Uterus (tissue), 4 donors: Measurements from ENCODE around the gene BMP10. TPM values are rescaled to one million over a fixed set of nuclear protein-coding genes. Genes with fewer than 3 reads are reported as not detected.

Source experiments
- DNase-seq, 2 donors: peaks; one replicate each; pipeline ENCODE4 v3.0.0-alpha.2; 2019 to 2020
- H3K27ac ChIP-seq, 2 donors: fragments of 200-600 bp; sonication (generic); 1 replicate in 1 of 2; 2 replicates in 1 of 2; pipeline ENCODE4 v1.5.1; 2016 to 2018
- H3K27me3 ChIP-seq, 2 donors: fragments of 200-600 bp; sonication (generic); one replicate each; pipeline ENCODE4 v1.5.1; 2018 to 2019; ENCODE audit warnings: control low read depth in 1 of 2
- H3K36me3 ChIP-seq, 2 donors: fragments of 200-600 bp; sonication (generic); one replicate each; pipeline ENCODE4 v1.5.1; 2019; ENCODE audit warnings: control low read depth in 1 of 2
- H3K4me1 ChIP-seq, 2 donors: fragments of 200-600 bp; sonication (generic); one replicate each; pipeline ENCODE4 v1.5.1; 2018 to 2019; ENCODE audit warnings: control low read depth in 1 of 2
- H3K4me3 ChIP-seq, 2 donors: fragments of 200-600 bp; sonication (generic); 1 replicate in 1 of 2; 2 replicates in 1 of 2; pipeline ENCODE4 v1.5.1; 2018 to 2019; ENCODE audit warnings: mild to moderate bottlenecking in 1 of 2
- H3K9me3 ChIP-seq, 2 donors: fragments of 200-600 bp; sonication (generic); one replicate each; pipeline ENCODE4 v1.5.1; 2019; ENCODE audit warnings: control low read depth in 1 of 2
- CTCF ChIP-seq, 4 experiments: fragments of 200-600 bp in 2 of 4; fragments of 450-650 bp in 2 of 4; sonication (generic) in 2 of 4; IDR thresholded peaks; one replicate each; pipeline ENCODE4 v1.5.1; 2016 to 2019; ENCODE audit warnings: antibody characterized with exemption in 4 of 4, mild to moderate bottlenecking in 2 of 4, moderate library complexity in 1 of 4
- POLR2A ChIP-seq, 2 donors: fragments of 450-650 bp; IDR thresholded peaks; one replicate each; pipeline ENCODE4 v1.6.1; 2016; ENCODE audit warnings: antibody characterized with exemption in 2 of 2, mild to moderate bottlenecking in 1 of 2, moderate library complexity in 1 of 2
- intact Hi-C: fragments of 100-400 bp; cut with DNase I; formaldehyde crosslinking; loops from one replicate; pipeline ENCODE4 v1.15.1; 2023; ENCODE audit warnings: low total_unique reads
- total RNA-seq, 4 donors: library from RNA; depleted of rRNA in 3 of 4; stranded (reverse); fragments of >200 nt in 3 of 4; gene quantifications; one replicate each; pipeline versions ENCODE4 v1.1.0 to v1.2.4, GENCODE V29; 2014 to 2023
- donor health status: DM: yes; HTN: yes; CAD: no.

Gene BMP10
- not detected for total RNA-seq

- Histone ChIP-seq H3K27ac (no peak within 1 kb of the TSS), H3K9me3 (no peaks in the 10 kb centered on the region), H3K4me1 (no peaks in the 10 kb centered on the region), H3K4me3 (no peak within 1 kb of the TSS), H3K36me3 (no peaks in the 10 kb centered on the region), H3K27me3 (no peaks in the 10 kb centered on the region)
- no peak for DNase-seq
- TF ChIP-seq POLR2A (IDR thresholded peaks at IDR 0.05) (no peak), CTCF (IDR thresholded peaks at IDR 0.05) (no peak)
- intact Hi-C loops, result no loop called here
These were observed at the start of gene BMP10 for GRCh38 chr2:68871159-68871764. Gene BMP10 (minus strand): TSS chr2:68871397. CDS start chr2:68871358, 39 bp downstream.

DNA sequence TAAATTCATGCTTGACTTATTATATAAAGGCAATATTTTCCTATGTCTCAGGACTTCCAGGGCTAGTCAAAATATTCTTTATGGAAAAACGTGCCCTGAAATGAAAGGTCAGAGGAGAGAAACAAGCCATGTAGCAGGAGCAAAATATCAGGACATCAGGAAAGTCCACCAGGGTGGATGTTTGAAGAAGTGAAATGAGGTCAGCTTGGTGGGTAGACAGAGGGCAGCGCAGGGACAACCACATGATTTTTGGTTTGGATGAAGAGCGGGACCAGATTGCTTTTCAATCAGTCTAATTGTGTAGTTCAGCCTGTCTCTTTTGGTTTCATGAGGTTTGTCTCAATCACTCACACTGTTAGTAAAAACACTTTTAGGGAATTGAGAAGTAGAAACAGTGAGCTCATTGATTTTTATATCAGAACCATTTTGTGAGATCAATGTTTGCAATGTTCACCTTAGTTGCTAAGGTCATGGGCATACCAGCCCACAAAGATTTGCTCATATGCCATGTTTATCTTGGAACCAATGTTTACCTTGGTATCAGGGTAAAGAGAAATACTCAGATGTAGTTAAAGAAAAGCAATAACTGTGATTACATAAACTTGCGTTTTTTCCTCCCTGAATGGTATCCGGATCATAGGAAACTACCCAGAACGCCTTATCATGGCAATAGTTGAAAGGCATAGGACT is 49.4 kb upstream of the BMP10 start:
- TF ChIP-seq POLR2A (IDR thresholded peaks at IDR 0.05) (no peak), CTCF (IDR thresholded peaks at IDR 0.05) (no peak)
- DNase-seq, result no peak
- Histone ChIP-seq H3K27ac (no peak overlapping the region), H3K4me1 (no peaks in the 10 kb centered on the region), H3K36me3 (no peaks in the 10 kb centered on the region), H3K27me3 (no peaks in the 10 kb centered on the region), H3K4me3 (no peak overlapping the region), H3K9me3 (no peaks in the 10 kb centered on the region)
- intact Hi-C loops, result no loop called here

DNA sequence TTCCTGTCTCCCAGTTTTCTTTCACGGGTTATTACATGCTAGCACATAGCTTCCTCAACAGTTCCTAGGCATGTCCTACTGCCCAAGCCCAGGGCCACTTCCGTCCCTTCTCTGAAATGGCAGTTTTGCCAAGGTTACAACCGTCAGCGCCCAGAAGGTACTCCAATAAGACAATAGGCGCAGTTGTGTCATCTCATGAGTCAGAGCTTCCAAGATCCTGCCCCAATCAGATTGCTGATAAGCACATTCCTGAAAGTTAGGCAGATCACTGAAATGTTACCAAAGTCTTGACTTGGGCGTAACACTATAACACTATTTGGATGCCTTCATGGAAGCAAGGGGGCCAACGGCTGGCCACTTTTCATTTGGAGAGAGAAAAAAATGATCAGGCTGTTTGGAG is 47.3 kb upstream of the BMP10 start:
- no peaks in the 10 kb centered on the region for H3K9me3 ChIP-seq
- no peaks in the 10 kb centered on the region for H3K4me1 ChIP-seq
- no peak for DNase-seq
- intact Hi-C loops, result loop anchor here (5.0 kb wide), 1 partner anchor 171 kb away; no protein-coding TSS in a partner anchor
- H3K4me3 ChIP-seq, result no peak overlapping the region
- no peak for TF ChIP-seq POLR2A (IDR thresholded peaks at IDR 0.05)
- no peak for TF ChIP-seq CTCF (IDR thresholded peaks at IDR 0.05)
- H3K36me3 ChIP-seq, result no peaks in the 10 kb centered on the region
- H3K27me3 ChIP-seq, result no peaks in the 10 kb centered on the region
- no peak overlapping the region for H3K27ac ChIP-seq

DNA sequence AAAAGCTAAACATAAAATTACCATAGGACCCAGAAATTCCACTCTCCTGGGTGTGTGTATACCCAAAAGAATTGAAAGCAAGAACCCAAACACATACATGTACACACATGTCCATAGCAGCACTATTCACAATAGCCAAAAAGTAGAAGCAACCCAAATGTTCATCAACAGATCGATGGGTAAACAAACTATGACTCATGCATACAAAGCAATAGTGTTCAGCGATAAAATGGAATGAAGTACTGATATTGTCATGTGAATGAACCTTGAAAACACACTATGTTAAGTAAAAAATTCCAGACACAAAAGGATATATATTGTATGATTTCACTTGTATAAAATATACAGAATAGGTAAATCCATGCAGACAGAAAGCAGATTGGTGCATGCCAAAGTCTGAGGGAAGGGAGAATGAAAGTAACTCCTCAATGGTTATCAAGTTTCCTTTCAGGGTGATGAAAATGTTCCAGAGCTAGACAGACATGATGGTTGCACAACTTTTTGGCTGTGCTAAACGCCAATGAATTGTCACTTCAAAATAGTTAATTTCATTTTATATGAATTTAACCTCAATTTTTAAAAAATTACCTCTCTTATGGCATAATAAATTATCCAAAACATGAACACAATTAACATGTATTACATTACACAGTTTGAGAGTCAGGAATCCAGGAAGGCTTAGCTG is 46.0 kb upstream of the BMP10 start:
- Histone ChIP-seq H3K9me3 (no peaks in the 10 kb centered on the region), H3K27ac (no peak overlapping the region), H3K27me3 (no peaks in the 10 kb centered on the region), H3K36me3 (no peaks in the 10 kb centered on the region), H3K4me1 (no peaks in the 10 kb centered on the region), H3K4me3 (no peak overlapping the region)
- intact Hi-C loops, result loop anchor here (5.0 kb wide), 1 partner anchor 170 kb away; no protein-coding TSS in a partner anchor
- DNase-seq, result no peak
- no peak for TF ChIP-seq CTCF (IDR thresholded peaks at IDR 0.05)
- no peak for TF ChIP-seq POLR2A (IDR thresholded peaks at IDR 0.05)

- Histone ChIP-seq H3K27ac (no peak overlapping the region), H3K9me3 (no peaks in the 10 kb centered on the region), H3K4me3 (no peak overlapping the region), H3K27me3 (no peaks in the 10 kb centered on the region), H3K36me3 (no peaks in the 10 kb centered on the region), H3K4me1 (no peaks in the 10 kb centered on the region)
- intact Hi-C loops, result loop anchor here (5.0 kb wide), 1 partner anchor 169 kb away; no protein-coding TSS in a partner anchor
- TF ChIP-seq POLR2A (IDR thresholded peaks at IDR 0.05), result no peak
- no peak for TF ChIP-seq CTCF (IDR thresholded peaks at IDR 0.05)
- DNase-seq, result peak in 1 of 2 donors; percentile 49
These were observed 45.0 kb upstream of the BMP10 start for GRCh38 chr2:68916226-68916625.
